HS-5 (cell line): Measurements from ENCODE around the gene TMLHE.
"Not testable (repeated sequence)": the region's sequence is repeated elsewhere in the genome, so short reads cannot be mapped to it uniquely, and the experiment has no call there.

ENCODE experiments used
- DNase-seq: peaks from one replicate; pipeline ENCODE4 v3.0.0-alpha.2; 2012; ENCODE audit warnings: low read depth

TMLHE gene

DNA sequence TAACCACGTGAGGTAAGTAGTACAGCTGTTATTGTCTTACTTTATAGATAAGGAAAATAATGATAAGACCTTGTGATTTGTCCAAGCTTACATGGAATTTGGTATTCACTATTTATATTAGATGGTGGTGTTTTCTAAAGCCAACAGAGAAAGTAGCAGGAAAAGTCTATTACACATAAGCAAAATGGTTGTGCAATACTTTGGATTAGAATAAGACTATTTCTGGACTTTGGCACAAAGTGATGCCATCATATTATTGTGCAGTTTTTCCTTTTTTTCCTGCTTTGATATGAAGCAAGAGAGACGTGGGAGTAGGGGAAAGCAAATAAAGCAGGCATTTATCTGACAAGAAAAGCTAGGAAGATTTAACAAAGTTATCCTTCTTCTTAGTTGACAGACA, 117.6 kb downstream of the TMLHE start:
- not testable (repeated sequence) for DNase-seq

DNA sequence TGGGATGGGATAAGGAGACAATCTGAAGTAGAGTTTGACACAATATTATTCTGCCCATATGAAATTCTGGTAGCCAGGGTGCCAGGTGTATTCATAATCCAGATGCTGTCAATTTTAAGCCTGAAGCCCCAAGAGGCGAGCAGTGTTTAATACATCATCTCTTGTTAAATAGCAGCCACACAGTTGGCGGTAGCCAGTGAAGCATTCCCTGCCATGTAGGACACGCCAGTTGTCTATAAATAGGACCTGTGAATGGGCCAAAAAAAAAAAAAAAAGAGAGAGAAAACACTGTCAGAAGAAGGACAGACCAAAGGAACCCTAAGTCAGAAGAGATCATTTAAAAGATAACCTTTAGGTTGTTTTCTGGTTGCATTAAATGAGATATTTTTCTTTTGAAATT, 121.3 kb downstream of the TMLHE start:
- not testable (repeated sequence) for DNase-seq

DNA sequence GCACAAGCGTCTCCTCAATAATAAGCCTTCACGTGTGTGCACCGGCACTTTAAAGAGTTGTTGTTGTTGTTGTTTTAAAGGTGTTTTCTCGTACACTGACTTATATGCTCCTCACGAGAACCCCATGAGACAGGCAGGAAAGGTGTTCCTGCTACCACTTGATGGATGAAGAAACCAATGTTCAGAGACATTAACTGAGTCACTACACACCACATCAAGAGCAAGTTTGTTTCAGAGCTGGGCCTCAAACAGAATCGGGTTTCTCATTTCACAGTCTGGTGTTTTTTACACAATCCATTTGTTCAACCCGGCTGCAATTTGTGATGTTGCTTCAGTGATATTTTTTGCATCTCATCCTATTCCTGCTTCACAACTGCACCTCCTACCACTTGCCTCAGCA, 135.6 kb downstream of the TMLHE start:
- not testable (repeated sequence) for DNase-seq

DNA sequence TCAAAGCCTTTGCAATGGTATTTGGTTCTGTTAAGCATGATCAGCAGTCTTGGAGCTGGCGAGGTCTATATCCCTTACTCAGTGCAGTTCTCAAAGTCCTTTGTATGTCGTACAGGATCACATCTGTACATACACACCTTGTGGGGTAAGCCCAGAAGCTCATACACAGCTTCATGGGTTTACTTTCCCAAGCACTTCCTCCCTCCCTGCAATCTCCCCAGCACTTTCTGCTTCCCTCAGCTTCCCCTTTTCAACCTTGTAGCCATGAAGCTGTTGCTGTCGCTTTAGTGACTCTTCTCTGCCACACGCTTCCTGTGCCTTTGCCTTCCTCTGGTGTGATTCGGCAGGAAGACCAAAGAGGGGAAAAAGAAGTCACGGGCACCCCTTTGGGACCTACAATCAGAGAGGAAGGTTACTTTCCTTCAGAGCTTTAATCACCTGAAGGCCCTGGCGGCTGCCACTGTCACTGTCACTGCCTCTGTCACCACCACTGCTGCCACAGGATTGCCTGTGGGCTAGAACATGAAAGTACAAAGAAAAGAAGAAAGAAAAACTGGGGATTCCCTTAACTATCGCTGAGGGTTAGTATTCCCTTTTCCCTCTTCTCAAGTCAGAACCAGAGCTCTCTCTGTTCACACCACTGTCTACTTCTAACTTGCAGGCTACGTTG, 146.3 kb downstream of the TMLHE start:
- DNase-seq = not testable (repeated sequence)

DNA sequence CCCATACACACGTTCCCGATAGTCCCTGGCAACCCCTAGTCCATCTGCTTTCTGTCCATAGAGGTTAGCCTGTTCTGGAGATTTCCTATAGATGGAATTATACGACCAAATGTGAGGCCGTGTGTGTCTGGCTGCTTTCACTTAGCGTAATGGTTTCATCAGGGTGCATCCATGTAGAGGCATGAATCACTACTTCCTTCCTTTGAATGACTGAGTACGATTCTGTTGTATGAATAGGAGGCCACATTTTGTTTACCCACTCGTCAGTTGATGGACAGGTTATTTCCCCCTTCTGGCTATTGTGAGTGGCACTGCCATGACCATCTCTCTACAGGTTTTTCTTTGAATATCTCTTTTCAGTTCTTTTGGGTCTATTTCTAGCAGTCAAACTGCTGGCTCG, 152.3 kb downstream of the TMLHE start:
- not testable (repeated sequence) for DNase-seq

DNA sequence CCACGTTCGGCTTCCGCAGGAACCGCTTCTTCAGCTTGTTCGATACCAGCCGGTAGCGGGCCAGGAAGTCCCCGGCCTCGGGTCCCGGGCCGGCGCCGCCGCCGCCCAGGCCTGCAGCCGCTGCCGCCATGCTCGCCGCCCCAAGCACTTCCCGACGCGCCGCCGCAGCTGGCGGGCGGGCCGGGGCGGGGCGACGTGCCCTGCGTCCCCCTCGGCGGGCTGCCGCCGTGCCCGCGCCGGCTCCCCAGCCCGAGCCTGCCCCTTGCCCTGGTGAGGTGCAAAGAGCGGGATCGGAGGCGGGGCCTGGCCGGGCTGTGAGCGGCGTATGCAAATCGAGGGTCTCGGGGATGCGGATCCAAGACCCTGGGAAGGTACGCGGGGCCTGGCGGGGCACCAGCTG, 154.3 kb downstream of the TMLHE start, which contains the start of gene F8A3:
TSS of gene F8A3 (minus strand) at position 150 of the 400 bp plus-strand sequence. CDS start at position 130, 20 bp downstream.
- DNase-seq = not testable (repeated sequence)

DNA sequence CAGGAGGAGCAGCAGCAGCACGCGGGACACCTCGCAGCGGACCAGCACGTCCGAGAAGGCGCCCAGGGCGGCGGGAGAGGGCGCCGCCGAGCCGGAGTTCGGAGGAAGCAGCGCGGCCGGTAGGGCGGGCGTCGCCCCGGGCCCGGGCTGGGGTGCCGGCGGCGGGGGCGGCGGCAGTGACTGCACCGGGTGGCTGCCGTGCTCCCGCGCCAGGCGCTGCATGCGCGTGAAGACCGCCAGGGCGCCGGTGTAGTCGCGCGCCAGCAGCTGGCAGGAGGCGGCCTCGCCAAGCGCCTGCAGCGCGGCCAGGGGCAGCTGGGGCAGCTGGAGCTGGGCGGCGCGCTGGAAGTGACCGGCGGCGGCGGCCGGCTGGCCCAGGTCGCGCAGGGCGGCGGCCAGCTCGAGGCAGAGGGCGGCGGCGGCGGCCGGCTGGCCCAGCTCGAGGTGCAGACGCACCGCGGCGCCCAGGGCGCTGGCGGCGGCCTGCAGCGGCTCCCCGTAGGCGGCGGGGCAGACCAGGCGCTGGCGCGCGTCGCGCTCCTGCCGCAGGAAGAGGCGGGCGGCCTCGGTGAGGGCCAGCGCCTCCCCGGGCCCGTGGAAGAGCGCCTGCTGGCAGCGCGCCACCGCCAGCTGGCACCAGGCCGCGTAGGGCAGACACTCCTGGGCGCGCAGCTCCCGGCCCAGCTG, 154.8 kb downstream of the TMLHE start:
- DNase-seq = not testable (repeated sequence)

DNA sequence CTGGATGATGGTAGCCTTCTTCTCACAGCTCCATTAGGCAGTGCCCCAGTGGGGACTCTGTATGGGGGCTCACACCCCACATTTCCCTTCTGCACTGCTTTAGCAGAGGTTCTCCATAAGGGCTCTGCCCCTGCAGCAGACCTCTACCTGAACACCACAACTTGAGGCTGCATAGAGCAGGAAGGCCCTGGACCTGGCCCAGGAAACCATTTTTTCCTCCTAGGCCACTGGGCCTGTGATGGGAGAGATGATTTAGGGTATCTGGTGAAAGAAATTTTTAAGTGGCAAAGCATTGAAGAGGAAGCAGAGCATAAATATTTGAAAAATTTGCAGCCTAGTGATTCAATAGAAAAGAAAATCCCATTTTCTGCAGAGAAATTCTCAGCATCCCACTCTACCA, 171.7 kb downstream of the TMLHE start:
- DNase-seq = no peak
